ENCODE measurements around the gene ANKFY1.
A peak's percentile ranks its signal among the peaks of the same experiment; 100 is the strongest.

ANKFY1 gene

GRCh38 chr17:4204190-4204589, 59.6 kb downstream of the ANKFY1 start:
- no peak for DNase-seq
- WGBS (ENCODE audit: extremely low coverage, insufficient coverage, insufficient read length), result no CpG with 5 or more reads among the region's 6 CpGs
- H2BK12ac ChIP-seq (ENCODE audit: low read length), result no peak overlapping the region
- no peak overlapping the region for H4K91ac ChIP-seq (ENCODE audit: low read depth, low read length)
- no peaks in the 10 kb centered on the region for H3K4me1 ChIP-seq (ENCODE audit: control insufficient read depth in 1 of 2, insufficient read depth in 2 of 2, low read length in 2 of 2)
- H3K36me3 ChIP-seq (ENCODE audit: control insufficient read depth in 1 of 2, insufficient read depth in 2 of 2, low read length in 2 of 2), result peaks cover 10 to 25% of the 10 kb centered on the region in 2 experiments
- no peak overlapping the region for H4K8ac ChIP-seq (ENCODE audit: low read depth, low read length)
- no peak overlapping the region for H3K4me3 ChIP-seq (ENCODE audit: low read depth, low read length)
- no peak overlapping the region for H3K4me2 ChIP-seq (ENCODE audit: low read length)
- no peak overlapping the region for H3K4ac ChIP-seq (ENCODE audit: low read depth, low read length)
- no peak overlapping the region for H2BK5ac ChIP-seq (ENCODE audit: low read depth, low read length, poor library complexity)
- no peak overlapping the region for H2AK5ac ChIP-seq (ENCODE audit: low read length)
- H3K14ac ChIP-seq (ENCODE audit: low read length), result no peak overlapping the region
- no peak overlapping the region for H2AFZ ChIP-seq (ENCODE audit: insufficient read depth, low read length, poor library complexity)
- H3K18ac ChIP-seq (ENCODE audit: low read length), result no peak overlapping the region
- H3K9me3 ChIP-seq (ENCODE audit: insufficient read depth, low read depth, low read length), result no peaks in the 10 kb centered on the region
- H3K27me3 ChIP-seq (ENCODE audit: insufficient read depth, low read length), result no peaks in the 10 kb centered on the region
- no peak overlapping the region for H4K12ac ChIP-seq (ENCODE audit: low read depth, low read length)
- no peaks in the 10 kb centered on the region for H3K79me1 ChIP-seq (ENCODE audit: low read length)
- H2BK120ac ChIP-seq (ENCODE audit: insufficient read depth, low read length, poor library complexity), result no peak overlapping the region
- H3K79me2 ChIP-seq (ENCODE audit: control insufficient read depth, insufficient read depth, low read length, poor library complexity), result no peaks in the 10 kb centered on the region
- H3K27ac ChIP-seq (ENCODE audit: low read depth, low read length), result no peak overlapping the region
- H3K23ac ChIP-seq (ENCODE audit: low read length), result no peak overlapping the region
- no peak overlapping the region for H3K9ac ChIP-seq (ENCODE audit: low read length)

- Histone ChIP-seq H3K27ac (ENCODE audit: low read depth, low read length) (no peak overlapping the region), H4K91ac (ENCODE audit: low read depth, low read length) (no peak overlapping the region), H4K8ac (ENCODE audit: low read depth, low read length) (no peak overlapping the region), H2BK12ac (ENCODE audit: low read length) (no peak overlapping the region), H3K4me2 (ENCODE audit: low read length) (no peak overlapping the region), H3K79me2 (ENCODE audit: control insufficient read depth, insufficient read depth, low read length, poor library complexity) (no peaks in the 10 kb centered on the region), H3K4me1 (ENCODE audit: control insufficient read depth in 1 of 2, insufficient read depth in 2 of 2, low read length in 2 of 2) (no peaks in the 10 kb centered on the region), H2AK5ac (ENCODE audit: low read length) (no peak overlapping the region), H2BK120ac (ENCODE audit: insufficient read depth, low read length, poor library complexity) (no peak overlapping the region), H3K23ac (ENCODE audit: low read length) (no peak overlapping the region), H3K27me3 (ENCODE audit: insufficient read depth, low read length) (no peaks in the 10 kb centered on the region), H3K9ac (ENCODE audit: low read length) (no peak overlapping the region), H3K36me3 (ENCODE audit: control insufficient read depth in 1 of 2, insufficient read depth in 2 of 2, low read length in 2 of 2) (peaks cover 17 to 21% of the 10 kb centered on the region in 2 experiments), H3K18ac (ENCODE audit: low read length) (no peak overlapping the region), H3K14ac (ENCODE audit: low read length) (no peak overlapping the region), H3K4ac (ENCODE audit: low read depth, low read length) (no peak overlapping the region), H3K79me1 (ENCODE audit: low read length) (no peaks in the 10 kb centered on the region), H2BK5ac (ENCODE audit: low read depth, low read length, poor library complexity) (no peak overlapping the region), H2AFZ (ENCODE audit: insufficient read depth, low read length, poor library complexity) (no peak overlapping the region), H3K9me3 (ENCODE audit: insufficient read depth, low read depth, low read length) (no peaks in the 10 kb centered on the region), H3K4me3 (ENCODE audit: low read depth, low read length) (no peak overlapping the region), H4K12ac (ENCODE audit: low read depth, low read length) (no peak overlapping the region)
- no peak for DNase-seq
- no CpG with 5 or more reads among the region's 4 CpGs for WGBS (ENCODE audit: extremely low coverage, insufficient coverage, insufficient read length)
Measured at GRCh38 chr17:4201226-4201625, 62.6 kb downstream of the ANKFY1 start.

GRCh38 chr17:4199818-4200402, 63.9 kb downstream of the ANKFY1 start:
- no peak overlapping the region for H3K9ac ChIP-seq (ENCODE audit: low read length)
- H4K91ac ChIP-seq (ENCODE audit: low read depth, low read length), result no peak overlapping the region
- H3K27ac ChIP-seq (ENCODE audit: low read depth, low read length), result no peak overlapping the region
- H3K4ac ChIP-seq (ENCODE audit: low read depth, low read length), result no peak overlapping the region
- H3K23ac ChIP-seq (ENCODE audit: low read length), result no peak overlapping the region
- H3K4me3 ChIP-seq (ENCODE audit: low read depth, low read length), result no peak overlapping the region
- no peaks in the 10 kb centered on the region for H3K79me2 ChIP-seq (ENCODE audit: control insufficient read depth, insufficient read depth, low read length, poor library complexity)
- no CpG with 5 or more reads among the region's 9 CpGs for WGBS (ENCODE audit: extremely low coverage, insufficient coverage, insufficient read length)
- no peak overlapping the region for H2BK5ac ChIP-seq (ENCODE audit: low read depth, low read length, poor library complexity)
- H2AK5ac ChIP-seq (ENCODE audit: low read length), result no peak overlapping the region
- no peaks in the 10 kb centered on the region for H3K79me1 ChIP-seq (ENCODE audit: low read length)
- no peak overlapping the region for H2BK12ac ChIP-seq (ENCODE audit: low read length)
- H3K36me3 ChIP-seq (ENCODE audit: control insufficient read depth in 1 of 2, insufficient read depth in 2 of 2, low read length in 2 of 2), result peaks cover 18 to 23% of the 10 kb centered on the region in 2 experiments
- peak in 1 of 2 donors; percentile 62 for DNase-seq
- H3K4me2 ChIP-seq (ENCODE audit: low read length), result no peak overlapping the region
- H2BK120ac ChIP-seq (ENCODE audit: insufficient read depth, low read length, poor library complexity), result no peak overlapping the region
- no peak overlapping the region for H2AFZ ChIP-seq (ENCODE audit: insufficient read depth, low read length, poor library complexity)
- no peaks in the 10 kb centered on the region for H3K4me1 ChIP-seq (ENCODE audit: control insufficient read depth in 1 of 2, insufficient read depth in 2 of 2, low read length in 2 of 2)
- no peak overlapping the region for H3K14ac ChIP-seq (ENCODE audit: low read length)
- no peaks in the 10 kb centered on the region for H3K27me3 ChIP-seq (ENCODE audit: insufficient read depth, low read length)
- no peaks in the 10 kb centered on the region for H3K9me3 ChIP-seq (ENCODE audit: insufficient read depth, low read depth, low read length)
- no peak overlapping the region for H4K8ac ChIP-seq (ENCODE audit: low read depth, low read length)
- H3K18ac ChIP-seq (ENCODE audit: low read length), result no peak overlapping the region
- H4K12ac ChIP-seq (ENCODE audit: low read depth, low read length), result no peak overlapping the region

- no peaks in the 10 kb centered on the region for H3K9me3 ChIP-seq (ENCODE audit: insufficient read depth, low read depth, low read length)
- no peaks in the 10 kb centered on the region for H3K4me1 ChIP-seq (ENCODE audit: control insufficient read depth in 1 of 2, insufficient read depth in 2 of 2, low read length in 2 of 2)
- no peak overlapping the region for H2AK5ac ChIP-seq (ENCODE audit: low read length)
- H2BK5ac ChIP-seq (ENCODE audit: low read depth, low read length, poor library complexity), result no peak overlapping the region
- no peak overlapping the region for H3K27ac ChIP-seq (ENCODE audit: low read depth, low read length)
- no peak overlapping the region for H3K23ac ChIP-seq (ENCODE audit: low read length)
- peaks cover 22 to 25% of the 10 kb centered on the region in 2 experiments for H3K36me3 ChIP-seq (ENCODE audit: control insufficient read depth in 1 of 2, insufficient read depth in 2 of 2, low read length in 2 of 2)
- no peak overlapping the region for H3K4ac ChIP-seq (ENCODE audit: low read depth, low read length)
- no CpG with 5 or more reads among the region's 7 CpGs for WGBS (ENCODE audit: extremely low coverage, insufficient coverage, insufficient read length)
- H2BK12ac ChIP-seq (ENCODE audit: low read length), result no peak overlapping the region
- no peak overlapping the region for H3K14ac ChIP-seq (ENCODE audit: low read length)
- H2BK120ac ChIP-seq (ENCODE audit: insufficient read depth, low read length, poor library complexity), result no peak overlapping the region
- H4K8ac ChIP-seq (ENCODE audit: low read depth, low read length), result no peak overlapping the region
- H4K91ac ChIP-seq (ENCODE audit: low read depth, low read length), result no peak overlapping the region
- DNase-seq, result no peak
- H3K18ac ChIP-seq (ENCODE audit: low read length), result no peak overlapping the region
- no peaks in the 10 kb centered on the region for H3K79me2 ChIP-seq (ENCODE audit: control insufficient read depth, insufficient read depth, low read length, poor library complexity)
- no peak overlapping the region for H2AFZ ChIP-seq (ENCODE audit: insufficient read depth, low read length, poor library complexity)
- no peak overlapping the region for H3K4me2 ChIP-seq (ENCODE audit: low read length)
- no peaks in the 10 kb centered on the region for H3K79me1 ChIP-seq (ENCODE audit: low read length)
- H4K12ac ChIP-seq (ENCODE audit: low read depth, low read length), result no peak overlapping the region
- H3K4me3 ChIP-seq (ENCODE audit: low read depth, low read length), result no peak overlapping the region
- H3K9ac ChIP-seq (ENCODE audit: low read length), result no peak overlapping the region
- H3K27me3 ChIP-seq (ENCODE audit: insufficient read depth, low read length), result no peaks in the 10 kb centered on the region
Measured at GRCh38 chr17:4198995-4199394, 64.8 kb downstream of the ANKFY1 start.

Data from trophoblast cell (in vitro differentiated cells and primary cell).